Hematopoietic multipotent progenitor cell treated with erythropoietin and hydrocortisone succinate and interleukin-3 and kit ligand, for 17 days (in vitro differentiated cells): ENCODE results near the gene EXOC6.

Experiments used
- DNase-seq: peaks from one replicate; pipeline ENCODE4 v3.0.0-alpha.2; 2015; ENCODE audit warnings: low spot score

The EXOC6 gene

DNA sequence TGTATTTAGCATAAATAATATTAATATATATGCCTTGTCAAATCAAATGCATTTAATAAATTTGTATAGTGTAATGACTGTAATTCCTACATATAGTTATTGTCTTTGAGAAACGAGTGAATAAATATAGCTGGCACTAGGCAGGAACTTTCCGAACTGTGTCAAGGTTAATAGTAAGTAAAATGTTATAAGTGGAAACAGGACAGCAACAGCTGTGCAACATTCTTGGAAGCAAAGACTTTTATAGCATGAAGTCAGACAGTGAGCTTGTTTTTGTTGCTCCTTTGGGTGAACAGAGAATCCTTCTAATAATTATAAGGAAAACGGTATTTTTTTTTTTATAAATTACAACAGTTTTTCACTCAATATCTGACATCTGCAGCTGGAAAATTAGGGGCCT lies 14.0 kb upstream of the EXOC6 start:
- no peak for DNase-seq

DNA sequence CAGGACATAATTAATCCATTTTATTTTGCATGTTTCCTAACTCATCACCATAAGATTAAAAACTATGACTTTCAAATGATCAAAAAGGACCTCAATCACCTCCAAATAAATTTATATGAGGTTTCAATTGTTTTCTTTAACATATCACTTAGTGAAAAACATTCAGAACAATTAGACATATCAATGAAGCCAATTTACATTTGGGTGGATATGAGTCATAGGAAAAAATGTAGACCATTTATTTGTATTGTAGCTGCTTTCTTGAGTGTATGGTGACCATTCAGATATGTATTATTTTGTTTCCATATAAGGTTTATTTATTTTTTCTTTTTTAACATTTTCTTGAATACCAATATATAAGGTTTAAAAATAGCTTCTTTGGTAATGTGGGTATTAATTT lies 13.3 kb upstream of the EXOC6 start:
- no peak for DNase-seq

DNA sequence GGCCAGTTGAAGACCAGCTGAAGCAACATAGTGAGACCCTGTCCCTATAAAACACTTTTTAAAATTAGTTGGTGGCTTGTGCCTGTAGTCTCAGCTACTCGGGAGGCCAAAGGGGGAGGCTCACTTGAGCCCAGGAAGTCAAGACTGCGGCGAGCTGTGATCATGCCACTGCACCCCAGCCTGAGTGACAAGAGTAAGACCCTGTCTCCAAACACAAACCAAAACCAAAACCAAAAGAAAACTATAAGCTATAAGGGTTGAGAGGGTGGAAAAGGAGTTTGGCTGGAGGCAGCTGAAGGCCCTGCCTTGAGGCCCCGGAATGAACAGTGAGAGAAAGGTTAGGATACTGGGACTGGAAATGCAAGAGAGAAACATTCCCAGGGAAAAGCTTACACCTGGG lies 10.9 kb upstream of the EXOC6 start:
- DNase-seq = no peak

DNA sequence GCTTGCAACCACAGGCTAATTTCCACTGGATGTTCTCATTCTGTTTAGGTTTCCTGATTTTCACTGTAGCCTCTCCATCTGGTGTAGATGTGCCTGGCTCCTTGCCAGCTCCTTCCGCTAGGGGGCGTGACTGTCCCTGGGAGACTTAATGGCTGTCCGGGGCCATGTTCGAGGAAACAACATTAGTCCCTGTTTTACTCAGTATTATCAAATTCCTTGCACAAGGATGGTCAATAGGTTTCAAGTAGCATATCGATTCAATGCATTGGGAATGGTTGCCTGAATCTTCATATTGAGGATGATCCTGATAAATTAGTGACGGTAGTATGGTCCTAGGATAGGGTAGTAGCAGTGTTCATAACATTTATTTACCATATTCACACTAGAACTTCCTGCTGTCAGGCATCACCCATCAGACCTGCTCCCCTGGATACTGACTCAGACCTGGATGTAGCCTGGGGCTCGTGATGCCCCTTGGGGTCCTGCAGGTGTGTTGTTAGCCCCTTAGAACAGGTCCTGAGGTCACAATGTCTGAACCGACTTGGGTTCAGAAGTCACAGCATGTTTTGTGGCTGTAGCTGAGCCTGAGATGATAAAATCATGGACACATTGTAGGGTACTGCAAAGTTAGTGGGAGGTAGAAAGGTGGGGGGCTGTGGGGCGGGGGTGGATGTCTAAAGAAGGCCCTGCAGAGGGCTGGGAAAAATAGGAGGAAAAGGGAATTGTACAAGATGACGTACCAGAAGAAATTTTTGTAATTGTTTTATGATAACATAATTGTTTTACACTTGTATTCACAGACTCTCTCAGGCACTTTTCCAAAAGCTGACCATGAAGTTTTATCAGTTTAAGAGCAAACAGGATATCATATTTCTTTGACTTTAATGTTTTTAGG lies 8.9 kb upstream of the EXOC6 start:
- peak; percentile 56 for DNase-seq

DNA sequence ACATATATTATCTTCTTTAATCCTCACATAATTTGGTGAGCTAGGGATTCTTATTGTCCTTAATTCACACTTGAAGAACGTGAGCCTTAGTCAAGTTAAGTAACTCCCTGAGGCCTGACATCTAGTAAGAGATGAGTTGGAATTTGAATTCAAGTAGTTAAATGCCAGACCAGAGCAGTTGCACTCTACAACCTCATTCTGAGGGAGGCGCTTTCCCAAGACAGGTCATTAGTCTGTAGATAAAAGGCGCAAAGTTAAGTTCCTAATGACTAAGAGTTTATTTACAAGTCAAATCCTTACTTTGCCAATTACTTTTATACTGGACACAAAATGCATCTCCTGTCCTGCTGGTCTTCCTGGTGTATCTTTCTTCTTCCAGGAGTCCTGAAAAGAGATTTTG lies 3.6 kb upstream of the EXOC6 start:
- no peak for DNase-seq

DNA sequence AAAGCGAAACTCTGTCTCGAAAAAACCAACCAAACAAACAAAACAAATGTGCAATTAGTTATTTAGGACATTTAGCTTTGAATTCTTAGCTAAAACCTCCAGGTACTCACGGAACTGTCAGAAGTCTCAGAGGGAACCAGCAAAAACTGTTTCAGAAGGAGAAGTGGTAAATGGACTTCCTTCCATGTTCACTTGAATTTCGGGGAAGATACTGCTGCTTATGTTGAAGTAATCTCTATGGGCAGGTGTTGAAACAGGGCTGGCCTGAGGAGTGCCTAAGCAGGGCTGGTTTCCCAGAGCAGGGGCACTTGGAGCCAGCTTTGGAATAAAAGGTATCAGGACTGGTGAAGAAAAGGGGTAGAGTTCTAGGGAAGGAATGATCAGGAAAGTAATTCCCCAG lies 2.4 kb upstream of the EXOC6 start:
- no peak for DNase-seq

DNA sequence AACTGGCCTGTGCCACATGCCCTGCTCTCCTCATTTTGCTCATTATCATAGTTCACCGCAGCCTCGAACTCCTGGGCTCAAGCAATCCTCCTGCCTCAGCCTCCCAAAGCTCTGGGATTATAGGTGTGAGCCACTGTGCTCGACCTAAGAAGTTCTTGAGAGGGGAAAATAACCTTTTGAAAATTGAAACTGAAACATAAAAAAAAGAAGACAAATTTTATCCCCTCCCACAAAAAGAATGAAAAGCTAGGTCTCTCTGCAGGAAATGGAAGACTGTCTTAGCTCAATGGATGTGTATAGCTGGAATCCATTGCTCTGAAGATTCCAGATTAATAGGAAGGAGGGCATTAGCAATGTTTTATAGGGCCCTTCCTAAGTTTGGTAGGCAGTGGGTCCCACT lies 2.0 kb upstream of the EXOC6 start:
- DNase-seq = no peak

DNA sequence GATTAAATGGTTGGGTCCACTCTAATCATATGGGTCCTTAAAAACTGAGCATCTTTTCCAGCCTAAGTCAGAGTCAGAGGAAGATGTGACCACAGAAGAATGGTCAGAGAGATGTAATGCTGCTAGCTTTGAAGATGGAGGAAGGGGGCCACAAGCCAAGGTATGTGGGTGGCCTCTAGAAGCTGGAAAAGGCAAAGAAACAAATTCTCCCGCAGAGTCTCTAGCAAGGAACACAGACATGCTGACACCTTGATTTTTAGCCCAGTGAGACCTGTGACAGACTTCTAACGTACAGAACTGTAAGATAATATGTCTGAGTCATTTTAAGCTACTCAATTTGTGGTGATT lies 1.5 kb upstream of the EXOC6 start:
- no peak for DNase-seq

DNA sequence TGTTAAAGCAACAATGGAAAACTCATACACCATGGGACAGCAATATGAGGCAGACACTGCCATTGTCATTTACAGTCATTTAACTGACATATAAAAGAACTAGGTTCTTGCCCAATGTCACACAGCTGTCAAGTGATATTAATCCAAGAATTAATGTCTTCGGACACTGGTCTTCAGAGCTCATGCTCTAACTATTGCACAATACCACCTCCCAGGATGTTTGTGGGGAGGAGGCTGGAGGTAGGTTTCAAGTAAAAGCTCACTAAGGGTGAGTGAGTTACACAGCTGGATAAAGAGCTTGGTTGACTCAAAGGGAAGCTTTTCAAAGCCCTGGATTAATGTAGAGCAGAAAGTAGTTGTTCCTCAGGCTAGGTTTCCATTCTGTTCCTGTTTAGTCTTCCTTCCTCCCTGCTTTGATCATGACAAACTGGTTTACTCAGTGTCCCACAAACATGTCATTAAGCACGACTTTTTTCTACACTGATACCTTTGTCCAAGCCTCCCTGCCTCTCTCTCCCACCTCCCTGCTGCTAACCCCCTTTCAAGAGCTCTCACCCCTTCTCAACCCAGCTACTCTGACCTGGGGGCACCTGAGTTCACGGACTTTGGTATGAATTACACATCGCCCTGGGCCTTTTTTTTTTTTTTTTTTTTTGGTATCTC lies 987 bp upstream of the EXOC6 start:
- no peak for DNase-seq

DNA sequence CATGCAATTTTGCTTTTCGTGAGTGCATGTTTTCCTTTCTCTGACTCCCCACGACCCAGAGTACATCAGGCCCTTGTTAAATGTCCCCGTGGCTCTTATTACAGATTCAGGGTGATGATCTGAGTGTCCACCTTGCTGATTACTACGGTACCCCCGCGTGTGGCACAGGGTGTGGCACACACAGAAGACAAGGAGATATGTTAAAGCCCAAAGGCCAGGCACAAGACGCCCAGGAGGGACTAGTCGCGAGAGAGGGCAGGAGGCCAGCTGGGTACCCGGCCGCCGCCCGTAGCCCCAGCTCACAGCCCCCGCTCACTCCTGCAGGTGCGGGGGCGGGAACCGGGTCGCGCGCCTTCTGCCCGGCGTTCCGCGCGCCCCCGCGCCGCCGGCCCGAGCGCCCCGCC lies 281 bp upstream of the EXOC6 start:
- no peak for DNase-seq

DNA sequence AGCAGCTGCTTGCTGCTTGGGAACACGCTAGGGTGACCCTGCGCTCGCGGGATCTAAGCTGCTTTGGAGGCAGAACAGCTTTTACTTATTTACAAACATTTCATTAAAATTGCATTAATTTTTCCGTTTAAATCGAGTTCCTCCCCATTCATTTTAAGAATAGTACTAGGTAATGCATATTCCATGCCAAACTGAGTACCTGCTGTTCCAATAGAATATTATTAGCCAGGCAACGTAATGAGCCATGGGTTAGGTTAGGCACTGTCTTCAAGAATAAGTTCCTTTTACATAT lies 860 bp downstream of the EXOC6 start:
- no peak for DNase-seq

DNA sequence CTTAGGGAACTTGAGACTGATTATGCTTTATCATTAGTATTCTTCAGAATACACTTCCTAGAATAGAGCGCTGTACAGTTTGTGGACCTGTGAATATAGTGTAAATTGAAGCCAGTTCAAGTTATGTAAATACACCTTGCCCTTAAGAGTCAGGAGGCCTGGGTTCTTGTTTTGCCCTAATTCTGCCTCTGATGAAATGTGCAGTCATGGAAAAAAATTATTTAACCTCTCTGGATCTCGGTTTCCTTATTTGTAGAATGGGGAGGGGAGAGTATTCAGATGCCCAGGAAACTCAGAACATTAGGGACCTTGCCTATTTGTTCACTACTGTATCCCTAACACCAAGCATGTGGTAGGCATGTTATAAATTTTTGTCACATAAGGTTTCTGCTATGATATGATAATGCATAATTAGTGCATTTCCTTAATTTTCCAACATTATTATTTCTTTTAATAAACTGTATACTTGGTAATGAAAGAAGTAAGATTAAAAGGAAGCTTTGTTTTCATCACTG lies 1.3 kb downstream of the EXOC6 start:
- no peak for DNase-seq

DNA sequence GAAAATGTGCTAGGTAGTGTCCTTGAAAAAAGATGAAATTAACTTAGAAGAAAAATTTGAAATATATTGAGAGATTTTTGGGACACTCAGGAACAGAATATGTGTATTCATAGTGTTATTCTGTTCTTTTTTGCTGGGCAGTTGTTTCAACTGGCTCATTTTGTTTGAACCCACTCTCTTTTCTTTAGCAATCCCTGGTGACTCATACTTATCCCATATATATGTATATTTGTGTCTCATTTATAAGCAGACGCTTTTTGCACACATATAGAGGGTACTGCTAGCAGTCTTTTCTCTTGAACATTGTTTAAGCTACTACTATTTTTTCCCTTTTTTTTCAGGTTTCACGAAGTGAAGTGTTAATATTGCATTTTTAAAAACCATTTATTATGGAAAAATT lies 1.9 kb downstream of the EXOC6 start:
- DNase-seq = no peak

DNA sequence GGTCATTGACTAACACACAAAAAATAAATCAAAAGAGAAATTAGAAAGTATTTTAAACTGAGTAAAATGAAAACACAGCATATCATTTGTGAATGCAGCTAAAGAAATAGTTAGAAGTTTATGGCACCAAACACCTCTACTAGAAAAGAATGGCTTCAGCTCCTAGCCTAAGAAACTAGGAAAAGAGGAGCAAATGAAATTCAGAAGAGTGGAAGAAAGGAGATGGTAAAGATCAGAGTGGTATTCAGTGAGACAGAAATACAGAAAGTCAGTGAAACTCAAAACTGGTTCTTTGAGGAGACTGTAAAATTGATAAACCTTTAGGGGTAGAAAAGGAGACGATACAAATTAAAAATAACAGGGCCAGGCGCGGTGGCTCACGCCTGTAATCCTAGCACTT lies 2.7 kb downstream of the EXOC6 start:
- no peak for DNase-seq

DNA sequence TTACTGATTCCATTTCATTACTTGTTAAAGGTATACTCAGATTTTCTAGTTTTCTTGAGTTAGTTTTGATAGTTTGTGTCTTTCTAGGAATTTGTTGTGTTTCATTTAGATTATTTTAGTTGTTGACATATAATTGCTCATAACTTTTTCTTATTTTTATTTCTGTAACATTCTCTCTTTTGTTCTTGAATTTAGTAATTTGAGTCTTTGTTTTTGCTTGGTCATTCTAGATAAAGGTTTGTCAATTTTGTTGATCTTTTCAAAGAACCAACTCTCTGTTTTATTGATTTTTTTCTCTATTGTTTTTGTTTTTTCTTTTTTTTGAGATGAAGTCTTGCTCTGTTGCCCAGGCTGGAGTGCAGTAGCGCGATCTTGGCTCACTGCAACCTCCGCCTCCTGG lies 7.2 kb downstream of the EXOC6 start:
- no peak for DNase-seq

DNA sequence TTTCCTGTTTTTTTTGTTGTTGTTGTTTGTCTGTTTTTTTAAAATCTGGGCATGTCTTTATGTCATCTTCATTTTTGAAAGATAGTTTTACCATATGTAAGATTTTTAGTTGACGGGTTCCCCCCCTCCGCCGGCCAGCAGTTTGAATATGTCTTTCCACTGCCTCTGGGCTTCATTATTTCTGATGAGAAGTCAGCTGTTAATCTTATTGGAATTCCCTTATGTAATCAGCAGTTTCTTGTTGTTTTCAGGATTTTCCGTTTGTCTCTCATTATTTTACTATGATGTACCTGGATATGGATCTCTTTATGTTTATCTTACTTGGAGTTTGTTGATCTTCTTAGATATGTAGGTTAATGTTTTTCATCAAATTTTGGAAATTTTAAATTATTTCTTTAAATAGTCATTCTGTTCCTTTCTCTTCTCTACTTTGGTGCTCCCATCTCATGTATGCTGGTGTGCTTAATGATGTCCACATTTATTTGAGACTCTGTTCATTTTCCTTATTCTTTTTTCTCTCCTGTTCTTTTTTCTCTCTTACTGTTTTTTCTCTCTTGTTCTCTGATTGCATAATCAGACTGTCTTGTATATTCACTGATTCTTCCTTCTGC lies 9.7 kb downstream of the EXOC6 start:
- no peak for DNase-seq

DNA sequence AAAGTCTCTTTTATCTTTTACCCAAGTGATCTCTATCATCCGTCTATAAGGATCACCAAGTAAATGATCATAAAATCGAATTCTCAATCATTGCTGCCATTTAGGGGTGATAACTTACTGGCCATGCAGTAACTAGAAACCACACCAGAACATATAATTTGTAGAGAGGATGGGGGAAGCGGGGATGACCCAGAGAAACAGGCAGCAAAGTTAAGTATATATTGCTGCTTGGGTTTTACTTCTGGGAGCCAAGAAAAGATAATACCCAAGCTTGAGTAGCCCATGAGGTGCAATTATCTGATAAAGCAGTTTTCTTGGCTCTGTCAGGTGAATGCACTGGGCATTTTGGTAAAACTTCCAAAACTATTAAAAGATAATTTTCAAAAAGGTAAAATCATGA lies 18.9 kb downstream of the EXOC6 start:
- no peak for DNase-seq

DNA sequence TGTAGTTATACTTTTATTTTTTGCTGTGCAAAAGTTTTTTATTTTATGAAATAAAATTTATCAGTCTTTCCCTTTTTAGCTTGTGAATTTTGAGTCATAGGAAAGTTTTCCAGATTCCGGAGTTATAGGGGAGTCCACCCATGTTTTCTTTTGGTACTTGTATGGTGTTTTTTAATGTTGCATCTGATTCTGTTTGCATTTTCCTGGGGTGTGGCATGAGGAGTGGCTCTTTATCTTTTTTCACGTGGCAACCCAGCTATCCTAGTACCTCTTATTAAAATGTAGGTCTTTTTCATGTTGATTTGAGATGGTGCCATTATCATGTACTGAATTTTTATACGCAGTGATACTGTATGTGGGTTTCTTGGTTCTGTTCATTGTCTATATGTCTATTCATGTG lies 19.7 kb downstream of the EXOC6 start:
- DNase-seq = no peak

DNA sequence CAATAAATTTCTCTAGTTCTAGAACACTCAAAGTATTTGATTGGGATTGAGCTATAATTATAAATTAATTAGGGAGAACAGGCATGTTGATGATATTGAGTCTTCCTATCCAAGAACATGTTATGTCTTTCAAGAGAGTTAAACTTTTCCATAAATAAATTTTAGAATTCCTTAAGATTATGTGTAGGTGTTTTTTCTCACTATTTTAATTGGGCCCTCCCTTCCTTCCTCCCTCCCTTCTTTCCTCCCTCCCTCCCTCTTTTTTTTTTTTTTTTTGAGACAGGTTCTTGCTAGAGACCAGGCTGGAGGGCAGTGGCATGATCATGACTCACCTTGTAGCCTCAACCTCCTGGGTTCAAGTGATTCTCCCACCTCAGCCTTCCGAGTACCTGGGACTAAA lies 20.2 kb downstream of the EXOC6 start:
- no peak for DNase-seq

DNA sequence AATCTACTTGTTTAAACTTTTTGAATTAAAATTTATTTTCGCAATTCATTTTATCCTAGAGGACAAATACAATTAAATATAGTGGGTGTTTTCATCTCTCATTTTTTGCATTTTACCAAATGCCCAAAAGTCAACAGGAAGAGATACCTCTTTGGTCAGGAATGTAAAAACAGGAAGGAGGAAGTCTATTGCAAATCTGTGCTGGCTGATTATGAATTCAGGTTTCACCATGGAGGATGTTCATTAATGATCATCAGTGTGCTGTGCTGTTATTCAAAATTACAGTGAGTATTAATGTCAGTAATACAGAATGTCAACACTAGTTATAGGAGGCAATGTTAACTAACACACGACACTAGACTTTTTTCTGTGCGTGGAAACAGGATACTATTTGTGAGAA lies 24.7 kb downstream of the EXOC6 start:
- no peak for DNase-seq

DNA sequence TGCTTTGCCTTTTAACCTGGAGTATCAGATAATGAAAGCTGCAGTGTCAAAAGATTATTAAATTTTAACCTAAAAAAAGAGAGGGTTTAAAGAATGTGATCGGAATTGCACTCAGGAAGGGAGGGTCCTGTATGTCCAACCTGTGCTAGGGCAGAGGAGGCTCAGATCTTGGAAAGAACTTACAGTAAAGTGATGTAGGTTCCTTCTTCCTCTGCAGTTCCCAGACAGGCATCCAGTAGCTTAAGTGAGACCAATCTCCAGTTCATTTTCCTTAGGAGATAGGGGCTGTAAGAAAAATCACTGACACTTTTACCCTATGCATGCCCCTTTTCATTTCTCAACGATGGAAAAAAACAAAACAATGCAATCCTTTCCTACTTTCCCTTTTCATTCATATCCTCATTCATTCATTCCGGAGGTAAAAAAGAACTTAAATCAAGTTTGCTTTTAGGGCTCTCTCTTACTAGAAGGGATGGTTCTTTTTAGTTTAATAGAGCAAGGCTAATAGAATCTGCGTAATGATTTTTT lies 28.3 kb downstream of the EXOC6 start:
- no peak for DNase-seq

DNA sequence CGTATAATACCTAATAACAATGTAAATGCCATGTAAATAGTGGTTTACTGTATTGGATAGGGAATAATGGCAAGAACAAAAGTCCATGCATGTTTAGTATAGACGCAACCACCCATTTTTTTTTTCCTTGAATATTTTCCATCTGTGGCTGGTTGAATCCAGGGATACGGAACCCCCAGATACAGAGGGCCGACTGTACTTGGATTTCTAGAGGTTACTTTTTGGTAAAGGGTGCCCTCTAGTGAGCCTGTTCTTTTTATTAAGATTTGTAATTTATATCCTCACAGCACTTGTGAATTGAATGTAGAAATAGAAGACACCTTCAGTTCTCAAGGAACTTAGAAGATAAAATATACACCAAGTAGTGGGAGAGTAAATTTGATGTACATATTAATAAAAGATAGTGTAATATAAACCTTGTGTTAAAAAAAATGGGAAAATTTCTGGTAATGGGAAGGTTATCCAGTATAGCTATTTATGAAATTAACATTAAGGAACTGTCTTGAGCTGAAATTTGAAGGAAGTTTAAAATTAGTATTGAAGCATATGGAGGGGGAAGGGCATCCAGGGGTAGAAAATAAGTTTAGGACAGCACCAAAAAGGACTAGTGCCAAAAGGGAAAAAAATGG lies 32.0 kb downstream of the EXOC6 start:
- DNase-seq = peak; percentile 57

DNA sequence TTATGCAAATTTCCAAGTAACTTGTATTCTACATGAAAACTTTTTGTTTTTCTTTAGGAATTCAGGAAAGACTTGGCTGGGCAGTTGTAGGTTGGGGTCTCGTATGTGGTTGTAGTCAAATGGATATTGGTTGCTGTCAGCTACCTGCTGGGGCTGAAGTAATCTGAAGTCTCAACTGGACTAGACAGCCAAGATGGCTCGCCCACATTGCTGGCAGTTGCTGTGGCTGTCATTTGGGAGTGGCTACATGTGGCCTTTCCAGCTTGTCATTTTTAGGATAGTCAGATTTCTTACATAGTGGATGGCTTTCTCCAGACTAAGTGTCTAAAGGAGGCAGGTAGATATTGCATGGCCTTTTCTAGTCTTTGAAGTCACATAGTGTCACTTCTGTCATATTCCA lies 32.6 kb downstream of the EXOC6 start:
- DNase-seq = no peak
